Measurements from ENCODE around the gene FANCG.
A peak's percentile ranks its signal among the peaks of the same experiment; 100 is the strongest.

Gene FANCG

DNA sequence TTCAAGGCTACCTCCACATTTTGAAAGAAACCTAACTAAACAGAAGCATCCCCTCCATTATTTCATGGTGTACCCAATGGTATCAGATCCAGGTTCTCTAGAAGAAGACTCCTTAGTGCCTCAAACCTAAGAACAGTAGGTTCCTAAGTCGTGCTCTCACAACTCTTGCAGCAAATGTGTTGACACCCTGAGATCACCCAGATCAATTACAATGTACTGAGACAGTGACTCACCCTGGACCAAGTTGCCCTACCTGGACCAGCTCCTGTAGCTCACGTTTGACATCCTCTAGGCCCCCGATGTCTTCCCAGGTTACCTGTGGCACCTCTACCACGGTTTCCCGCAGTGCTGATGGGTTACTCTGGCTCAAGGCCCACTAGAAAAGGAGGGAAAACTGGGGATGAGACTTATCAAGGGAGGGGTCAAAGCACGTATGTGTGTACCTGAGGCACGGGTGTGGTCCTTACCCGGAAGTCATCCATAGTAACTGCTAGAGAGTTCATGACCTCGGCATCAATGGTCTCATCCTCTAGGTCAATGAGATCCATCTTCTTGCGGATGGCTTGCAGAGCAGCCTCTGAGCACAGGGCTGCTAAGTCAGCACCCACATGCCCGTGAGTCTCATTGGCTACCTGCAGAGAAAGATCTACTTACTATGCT lies 19.1 kb downstream of the FANCG start:
- no peak for DNase-seq (ENCODE audit: low spot score)

DNA sequence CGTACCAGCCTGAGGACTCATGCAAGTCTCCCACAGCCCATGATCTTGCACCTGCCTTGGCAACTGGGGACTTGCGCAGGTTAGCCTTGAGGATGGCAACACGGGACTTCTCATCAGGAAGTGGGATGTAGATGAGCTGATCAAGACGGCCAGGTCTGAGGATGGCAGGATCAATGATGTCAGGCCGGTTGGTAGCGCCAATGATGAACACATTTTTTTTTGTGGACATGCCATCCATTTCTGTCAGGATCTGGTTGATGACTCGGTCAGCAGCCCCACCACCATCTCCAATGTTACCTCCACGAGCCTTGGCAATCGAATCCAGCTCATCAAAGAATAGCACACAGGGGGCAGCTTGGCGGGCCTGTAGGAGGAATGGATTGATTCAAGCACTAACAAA lies 20.3 kb downstream of the FANCG start:
- no peak for DNase-seq (ENCODE audit: low spot score)

DNA sequence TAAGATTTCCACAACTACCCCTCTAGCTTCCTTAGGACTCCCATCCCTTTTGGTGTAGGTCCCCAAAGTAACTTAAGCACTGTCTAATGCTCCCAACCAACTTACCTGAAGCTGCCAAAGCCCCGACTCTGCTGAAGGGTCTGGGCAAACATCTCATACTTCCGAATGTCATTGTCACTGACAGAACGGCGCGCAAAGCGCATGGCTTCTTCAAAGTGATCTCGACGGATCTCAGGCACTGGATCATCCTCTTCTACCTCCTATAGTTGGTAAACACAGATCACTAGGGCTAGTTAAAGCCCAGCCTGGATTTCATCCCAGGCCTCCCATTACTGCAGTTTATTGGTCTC lies 22.5 kb downstream of the FANCG start:
- no peak for DNase-seq (ENCODE audit: low spot score)

DNA sequence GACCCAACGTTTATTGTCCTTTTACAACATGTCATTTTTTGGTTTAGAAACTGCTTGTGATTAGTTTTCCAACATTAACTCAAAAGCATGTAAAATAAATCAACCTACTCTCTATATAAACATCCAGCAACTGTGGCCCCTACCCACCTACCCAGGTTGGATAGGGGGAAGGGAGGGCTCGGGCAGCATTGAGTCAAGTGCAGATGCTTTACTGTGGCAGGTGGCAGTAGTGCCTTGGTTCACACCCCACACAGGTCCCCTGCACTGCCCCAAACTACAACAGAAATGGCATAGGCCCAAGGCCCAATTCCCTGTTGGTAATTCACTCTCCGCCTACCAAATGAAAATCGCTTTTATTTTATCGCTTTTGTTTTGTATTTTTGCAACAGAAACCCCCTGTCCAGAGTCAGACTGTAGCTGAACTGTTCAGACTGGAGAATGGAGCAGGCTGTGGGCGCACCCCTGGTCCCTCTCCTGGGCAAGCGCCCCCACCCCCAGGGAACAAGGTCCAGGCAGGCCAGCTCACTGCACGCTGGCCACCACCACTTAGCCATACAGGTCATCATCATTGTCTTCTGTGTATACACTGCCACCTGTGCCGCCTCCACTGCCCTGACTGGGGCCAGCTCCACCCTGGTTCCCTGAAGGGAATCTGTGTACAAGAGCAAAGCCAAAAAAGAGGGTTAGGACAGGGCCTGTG lies 23.0 kb downstream of the FANCG start:
- DNase-seq (ENCODE audit: low spot score) = no peak

DNA sequence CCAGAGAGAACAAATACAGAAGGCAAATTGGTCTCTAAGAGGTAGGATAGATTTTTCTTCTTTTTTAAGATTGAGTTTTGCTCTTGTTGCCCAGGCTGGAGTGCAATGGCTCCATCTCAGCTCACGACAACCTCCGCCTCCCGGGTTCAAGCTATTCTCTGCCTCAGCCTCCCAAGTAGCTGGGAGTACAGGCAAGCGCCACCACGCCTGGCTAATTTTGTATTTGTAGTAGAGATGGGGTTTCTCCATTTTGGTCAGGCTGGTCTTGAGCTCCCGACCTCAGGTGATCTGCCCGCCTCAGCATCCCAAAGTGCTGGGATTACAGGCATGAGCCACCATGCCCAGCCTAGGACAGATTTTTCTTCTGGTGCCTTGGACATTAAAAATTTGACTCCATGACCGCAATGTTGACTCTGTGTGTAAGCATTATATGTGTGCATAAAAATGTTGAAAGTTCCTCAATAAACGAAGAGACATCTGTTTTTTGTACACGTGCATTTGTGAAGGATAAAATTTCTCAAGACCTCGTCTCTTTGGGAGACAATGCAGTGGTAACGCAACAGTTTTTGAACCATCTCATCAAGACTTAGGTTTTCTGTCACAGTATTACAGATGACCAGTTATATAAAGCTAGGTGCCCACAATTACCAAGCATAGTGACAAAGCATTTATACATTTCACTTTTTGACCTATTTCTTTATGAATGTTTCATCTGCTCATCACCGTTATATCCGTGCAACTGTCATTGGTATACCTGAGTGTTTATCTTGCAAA lies 24.7 kb downstream of the FANCG start:
- DNase-seq (ENCODE audit: low spot score) = no peak

DNA sequence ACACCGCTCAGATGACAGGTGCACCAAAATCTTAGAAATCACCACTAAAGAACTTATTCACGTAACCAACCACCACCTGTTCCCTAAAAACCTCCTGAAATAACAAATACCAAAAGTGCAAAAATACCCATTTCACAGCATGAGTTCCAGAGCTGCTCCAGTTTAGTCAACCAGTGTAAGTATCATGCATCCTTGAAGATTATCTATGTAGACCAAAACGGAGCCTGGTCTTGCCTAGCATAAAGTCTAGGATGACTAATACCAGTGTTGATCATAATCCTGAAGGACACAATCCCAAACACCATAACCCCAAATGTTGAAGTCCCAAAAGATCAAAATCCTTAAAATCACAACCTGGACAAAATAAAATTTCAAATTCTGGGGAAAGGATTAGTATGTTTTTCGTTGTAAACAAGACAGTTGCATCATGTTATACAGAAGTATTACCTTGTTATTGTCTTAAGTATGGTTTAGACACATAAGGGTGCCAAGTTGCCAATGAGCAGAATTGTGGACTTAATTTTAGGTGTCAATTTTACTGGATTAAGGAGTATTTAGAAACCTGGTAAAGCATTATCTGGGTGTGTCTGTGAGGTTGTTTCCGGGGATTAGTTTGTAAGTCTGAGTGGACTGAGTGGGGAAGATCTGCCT lies 25.4 kb downstream of the FANCG start:
- DNase-seq (ENCODE audit: low spot score) = no peak

DNA sequence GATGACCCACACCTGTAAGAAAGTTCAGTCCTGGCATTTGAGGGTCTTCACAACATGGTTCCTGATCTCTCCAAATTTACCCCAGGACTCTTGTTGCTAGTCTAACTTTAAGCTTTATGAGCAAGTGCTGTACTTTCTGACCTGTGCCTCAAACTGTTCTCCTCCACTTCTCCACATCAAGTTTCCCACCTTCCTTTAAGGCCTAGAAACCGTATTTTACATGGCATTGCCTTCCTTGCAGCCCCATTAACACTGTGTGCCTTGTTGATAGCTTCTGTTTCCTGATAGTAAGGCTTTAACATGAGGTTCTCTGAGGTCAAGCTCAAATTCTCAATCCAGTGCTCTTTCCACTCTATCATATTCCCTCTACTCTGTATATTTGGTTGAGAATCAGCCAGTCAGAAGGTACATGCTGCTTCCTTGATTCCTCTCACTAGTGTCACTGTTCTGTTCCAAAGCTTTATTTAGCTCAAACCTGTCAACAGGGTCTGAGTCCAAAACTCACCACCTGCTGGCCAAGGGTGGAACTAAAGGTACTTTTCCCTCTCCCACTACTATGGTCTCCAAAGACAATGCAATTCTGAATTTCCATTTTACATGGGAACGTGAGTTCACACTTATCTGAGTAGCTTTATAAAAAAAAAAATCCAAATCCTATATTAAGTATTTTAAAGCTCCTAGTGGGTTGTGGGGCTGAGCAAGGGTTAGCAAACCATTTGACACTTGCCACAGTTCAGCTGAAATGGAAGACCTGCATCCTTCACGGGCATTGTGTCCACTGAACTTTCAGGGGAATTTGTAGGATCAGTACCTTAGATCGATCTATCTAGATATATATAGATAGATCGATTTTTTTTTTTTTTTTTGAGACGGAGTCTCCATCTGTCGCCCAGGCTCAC lies 28.4 kb downstream of the FANCG start:
- no peak for DNase-seq (ENCODE audit: low spot score)

DNA sequence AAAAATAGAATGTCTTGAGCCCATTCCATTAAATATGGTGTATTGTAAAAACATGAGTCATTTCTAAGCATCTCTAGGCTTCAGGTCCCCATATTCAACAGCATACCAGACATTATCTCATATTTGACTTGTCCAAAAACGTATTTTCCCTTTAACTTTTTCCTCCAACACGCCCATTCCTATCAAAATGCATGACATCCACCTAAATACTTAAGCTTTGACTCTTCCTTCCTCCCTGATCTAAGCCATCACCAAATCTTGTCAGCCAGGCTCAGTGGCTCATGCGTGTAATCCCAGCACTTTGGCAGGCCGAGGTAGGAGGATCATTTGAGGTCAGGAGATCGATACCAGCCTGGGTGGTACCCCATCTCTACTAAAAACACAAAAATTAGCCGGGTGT lies 31.2 kb downstream of the FANCG start:
- no peak for DNase-seq (ENCODE audit: low spot score)

DNA sequence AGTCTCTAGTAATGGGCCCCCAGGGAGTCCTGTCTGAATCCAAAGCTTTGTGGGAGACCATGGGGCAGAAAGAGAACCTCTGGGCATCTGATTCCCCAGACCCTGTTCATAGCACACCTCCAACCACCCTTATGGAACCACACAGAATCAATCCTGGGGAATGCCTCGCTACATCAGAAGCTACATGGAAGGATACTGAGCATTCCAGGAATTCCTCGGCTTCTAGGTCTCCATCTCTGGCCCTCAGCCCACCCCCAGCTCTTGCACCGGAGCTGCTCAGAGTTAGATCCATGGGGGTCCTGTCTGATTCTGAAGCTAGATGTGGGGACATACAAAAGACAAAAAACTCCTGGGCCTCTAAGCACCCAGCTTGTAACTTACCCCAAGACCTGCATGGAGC lies 35.7 kb downstream of the FANCG start:
- DNase-seq (ENCODE audit: low spot score) = no peak

DNA sequence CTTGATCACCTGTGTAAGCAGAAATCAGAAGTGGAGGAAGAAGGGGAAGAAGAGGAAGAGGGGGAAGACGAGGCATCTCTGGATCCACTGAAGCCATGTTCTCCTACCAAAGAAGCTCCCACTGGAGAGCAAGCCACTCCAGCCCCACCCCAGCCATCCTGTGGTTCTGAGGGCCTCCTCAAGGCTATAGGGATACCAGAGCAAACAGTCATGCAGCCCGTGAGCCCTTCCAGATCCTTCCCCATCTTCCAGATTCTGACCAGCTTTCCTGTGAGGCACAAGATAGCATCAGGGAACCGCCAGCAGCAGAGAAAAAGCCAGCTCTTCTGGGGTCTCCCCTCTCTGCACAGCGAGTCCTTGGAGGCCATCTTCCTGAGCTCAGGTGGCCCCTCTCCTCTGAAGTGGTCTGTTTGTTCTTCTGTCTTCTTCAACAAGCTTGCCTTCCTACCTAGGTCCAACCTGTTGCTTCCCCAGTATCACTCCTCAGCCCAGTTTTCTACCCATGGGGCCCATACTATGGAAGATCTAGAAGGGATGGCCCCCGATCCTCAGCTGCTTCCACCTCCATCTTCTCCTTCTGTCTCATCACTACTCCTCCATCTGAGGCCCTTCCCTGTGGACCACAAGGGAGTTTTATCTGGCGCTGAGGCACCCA lies 36.7 kb downstream of the FANCG start:
- no peak for DNase-seq (ENCODE audit: low spot score)

DNA sequence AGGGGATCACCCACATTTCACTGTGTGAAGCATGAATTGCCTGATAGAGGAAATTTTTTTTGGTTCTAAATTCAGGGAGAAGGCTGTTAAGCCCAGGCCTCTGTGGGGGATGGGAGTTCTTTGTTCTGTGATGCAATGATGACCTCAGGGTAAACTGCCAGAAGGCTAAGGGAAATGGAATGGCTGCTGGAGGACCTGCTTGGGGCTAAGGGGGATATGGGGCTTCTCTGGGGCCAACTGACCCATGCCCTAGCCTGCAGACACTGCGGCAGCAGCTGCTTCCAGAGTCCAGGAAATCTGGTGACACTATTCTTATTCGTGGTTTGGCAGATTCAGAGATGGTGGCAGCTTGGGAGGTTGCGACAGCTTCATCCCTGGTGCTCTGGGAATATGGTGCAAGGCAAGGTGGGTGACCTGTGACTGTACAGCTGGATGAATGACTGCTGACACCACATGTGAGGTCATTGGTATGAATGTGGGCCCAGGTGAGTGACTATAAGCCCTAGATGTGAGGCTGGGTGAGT lies 37.6 kb downstream of the FANCG start:
- peak; percentile 35 for DNase-seq (ENCODE audit: low spot score)

DNA sequence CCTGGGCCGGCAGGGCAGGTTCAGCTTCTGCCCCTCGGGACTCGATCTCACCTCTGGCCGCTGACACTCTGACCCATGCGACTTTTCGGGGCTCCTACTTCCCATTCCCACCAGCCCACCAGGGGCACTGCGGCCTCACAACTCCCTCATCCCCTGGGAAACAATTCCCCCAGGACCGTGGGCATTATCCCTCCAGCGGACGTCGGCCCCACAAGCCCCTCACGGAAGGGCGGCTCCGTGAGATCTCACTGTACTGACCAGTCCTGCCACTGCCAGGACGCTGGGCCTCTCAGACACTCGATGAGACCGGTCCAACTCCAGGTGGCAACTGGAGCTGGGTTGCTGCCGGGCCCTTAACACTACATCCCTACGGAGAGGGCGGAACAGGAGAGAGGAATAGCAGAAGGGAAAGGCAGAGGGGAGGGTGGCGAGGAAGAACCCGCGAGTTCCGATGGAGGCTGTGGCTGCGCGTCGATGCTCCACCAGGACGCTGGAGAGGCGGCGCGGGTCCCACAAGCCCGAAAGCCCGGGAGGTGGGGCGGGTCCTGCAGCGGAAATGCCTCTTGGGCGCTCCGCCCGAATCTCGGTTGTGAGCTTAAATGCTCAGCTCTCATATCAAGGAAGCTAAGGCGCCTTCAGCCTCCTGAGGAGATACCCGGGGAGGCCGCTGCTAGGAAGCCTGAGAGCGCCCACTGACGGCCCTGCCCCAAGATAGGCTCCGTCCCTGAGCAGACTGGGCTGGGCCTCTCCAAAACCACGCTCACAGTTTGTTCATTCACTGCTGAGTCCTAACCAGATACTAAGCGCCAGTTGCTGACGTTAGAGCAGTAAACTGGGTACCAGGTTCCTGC lies 43.7 kb downstream of the FANCG start:
- DNase-seq (ENCODE audit: low spot score) = no peak

DNA sequence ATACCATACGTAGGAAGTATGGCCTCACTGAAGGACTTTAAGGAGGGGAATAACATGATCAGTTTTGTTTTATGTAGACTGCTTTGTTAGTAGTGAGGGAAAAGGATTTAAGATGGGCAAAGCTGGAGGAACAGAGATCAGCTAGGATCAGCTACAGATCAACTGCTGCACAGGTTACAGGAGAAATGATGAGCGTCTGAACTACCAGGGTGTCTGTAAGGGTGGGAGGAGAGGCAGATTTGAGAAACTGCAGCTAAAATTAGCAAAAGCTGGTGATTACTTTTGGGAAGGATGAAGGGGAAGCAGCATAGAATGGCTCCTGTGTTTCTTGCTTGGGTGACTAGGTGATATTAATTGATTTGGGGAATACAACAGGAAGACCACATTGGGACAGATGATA lies 46.6 kb downstream of the FANCG start:
- DNase-seq (ENCODE audit: low spot score) = no peak

DNA sequence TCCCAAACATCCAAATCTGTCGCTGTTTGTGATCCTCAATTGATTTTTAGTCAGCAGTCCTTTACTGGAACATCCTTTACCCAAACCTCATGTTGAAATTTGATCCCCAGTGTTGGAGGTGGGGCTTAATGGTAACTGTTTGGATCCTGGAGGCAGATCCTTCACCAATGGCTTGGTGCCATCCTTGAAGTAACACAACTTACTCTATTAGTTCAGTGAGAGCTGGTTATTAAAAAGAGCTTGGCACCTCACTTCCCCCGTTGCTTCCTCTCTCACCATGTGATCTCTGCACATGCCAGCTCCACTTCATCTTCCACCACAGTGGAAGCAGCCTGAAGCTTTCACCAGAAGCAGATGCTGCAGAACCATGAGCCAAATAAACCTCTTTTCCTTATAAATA lies 49.9 kb downstream of the FANCG start:
- DNase-seq (ENCODE audit: low spot score) = no peak

DNA sequence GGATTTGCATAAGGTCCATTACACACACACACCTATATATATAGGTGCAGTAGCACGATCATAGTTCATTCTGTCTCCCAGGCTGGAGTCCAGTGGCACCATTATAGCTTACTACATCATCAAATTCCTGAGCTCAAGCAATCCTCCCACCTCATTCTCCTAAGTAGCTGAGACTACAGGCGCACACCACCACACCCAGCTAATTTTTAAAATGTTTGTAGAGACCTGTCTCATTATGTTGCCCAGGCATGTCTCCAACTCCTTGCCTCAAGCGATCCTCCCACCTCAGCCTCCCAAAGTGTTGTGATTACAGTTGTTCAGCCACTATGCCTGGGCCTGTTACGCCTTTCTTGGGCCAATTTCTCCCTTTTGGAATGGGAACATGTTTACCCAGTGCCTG lies 50.5 kb downstream of the FANCG start:
- DNase-seq (ENCODE audit: low spot score) = no peak

DNA sequence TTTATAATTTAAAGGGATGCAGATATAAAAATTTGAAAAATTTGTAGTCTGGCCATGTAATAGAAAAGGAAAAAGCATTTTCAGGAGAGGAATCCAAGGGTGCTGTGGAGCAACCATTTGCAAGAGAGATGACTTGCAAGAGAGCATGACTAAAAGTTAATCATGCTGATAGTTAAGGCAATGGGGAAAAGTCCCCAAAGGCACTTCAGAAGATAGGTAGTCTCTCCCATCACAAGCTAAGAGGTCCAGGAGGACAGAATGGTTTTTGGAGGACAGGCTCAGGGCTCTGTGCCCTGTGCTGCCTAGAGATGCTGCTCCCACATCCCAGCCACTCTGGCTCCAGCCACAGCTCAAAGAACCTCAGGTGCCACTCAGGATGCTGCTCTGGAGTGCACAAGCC lies 51.4 kb downstream of the FANCG start:
- no peak for DNase-seq (ENCODE audit: low spot score)

DNA sequence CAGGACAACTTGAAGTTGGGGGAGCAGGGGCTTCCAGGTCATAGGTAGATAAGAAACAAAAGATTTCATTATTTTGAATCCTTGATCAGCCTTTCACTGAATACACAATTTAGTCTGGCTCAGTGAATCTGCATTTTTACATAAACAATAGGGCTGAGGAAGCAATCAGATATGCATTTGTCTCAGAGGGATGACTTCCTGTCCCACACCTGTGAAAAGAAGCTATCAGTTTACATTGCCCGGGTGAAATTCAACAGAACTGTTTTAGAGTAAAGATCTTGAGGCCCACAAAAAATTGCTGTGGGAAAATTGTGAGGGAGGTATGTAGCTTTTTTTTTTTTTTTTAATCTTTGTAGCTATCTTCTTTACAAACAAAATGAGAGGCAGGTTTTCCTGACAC lies 51.9 kb downstream of the FANCG start:
- DNase-seq (ENCODE audit: low spot score) = no peak

DNA sequence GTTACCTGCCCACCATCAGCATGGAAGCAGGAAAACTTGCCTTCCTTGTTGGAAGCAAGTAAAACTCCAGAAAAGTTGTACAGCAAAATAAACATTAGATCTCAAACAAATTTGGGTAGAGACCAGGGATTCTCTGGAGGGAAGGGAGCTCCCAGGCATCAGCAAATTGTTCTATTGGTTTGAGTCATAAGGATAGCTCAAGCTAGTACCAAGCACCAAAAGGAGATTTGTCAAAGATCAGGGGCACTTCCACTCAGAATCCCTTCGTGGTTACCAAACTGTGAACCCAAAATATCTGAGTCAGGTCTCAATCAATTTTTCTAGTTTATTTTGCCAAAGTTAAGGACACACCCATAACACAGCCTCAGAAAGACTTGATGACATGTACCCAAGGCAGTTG lies 52.4 kb downstream of the FANCG start:
- DNase-seq (ENCODE audit: low spot score) = no peak

DNA sequence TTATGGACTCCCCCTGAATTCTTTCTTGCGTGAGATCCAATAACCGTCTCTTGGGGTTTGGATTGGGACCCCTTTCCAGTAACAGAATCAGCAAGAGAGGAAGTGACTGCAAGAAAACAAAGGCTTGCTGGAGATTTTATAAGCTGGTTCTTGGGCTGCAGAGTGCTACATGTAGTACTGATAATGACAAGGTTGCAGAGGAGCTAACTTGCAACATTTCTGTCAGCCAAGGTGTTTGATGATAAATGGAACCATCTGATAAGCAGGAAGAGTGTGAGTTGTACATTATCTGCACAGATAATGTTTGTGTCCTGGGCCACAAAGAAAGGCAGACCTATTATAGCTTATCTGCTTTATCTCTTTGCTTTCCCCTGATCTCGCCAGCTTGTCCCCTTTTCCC lies 53.1 kb downstream of the FANCG start:
- no peak for DNase-seq (ENCODE audit: low spot score)

All from HuH-7.5 (cell line).